Adrenal gland (tissue), 5 donors: ENCODE results near the gene KIF26B.

Source experiments
- CTCF ChIP-seq, 6 experiments: fragments of 450-650 bp in 4 of 6; fragments of 200-600 bp in 2 of 6; sonication (generic) in 1 of 6; IDR thresholded peaks; 1 replicate in 5 of 6; 2 replicates in 1 of 6; pipeline versions ENCODE4 v1.5.1 to v1.8.0; 2016 to 2021; ENCODE audit warnings: antibody characterized with exemption in 6 of 6, mild to moderate bottlenecking in 2 of 6, moderate library complexity in 1 of 6
- POLR2A ChIP-seq, 2 donors: fragments of 450-650 bp; IDR thresholded peaks; one replicate each; pipeline ENCODE4 v1.6.1; 2017; ENCODE audit warnings: antibody characterized with exemption in 2 of 2, mild to moderate bottlenecking in 2 of 2, moderate library complexity in 1 of 2
- donor health status: DM: no; HTN: no; CAD: no.

GRCh38 chr1:245461681-245462080 is 306.9 kb downstream of the KIF26B start:
- TF ChIP-seq CTCF (IDR thresholded peaks at IDR 0.05) (no peak), POLR2A (IDR thresholded peaks at IDR 0.05) (no peak)
